D341Med (cell line): ENCODE data around the gene GDI2.
"Not testable (repeated sequence)": the region's sequence is repeated elsewhere in the genome, so short reads cannot be mapped to it uniquely, and the experiment has no call there.

ENCODE experiments used
- DNase-seq: peaks from one replicate; pipeline ENCODE4 v3.0.0; 2012; ENCODE audit warnings: low spot score

The GDI2 gene

GRCh38 chr10:5782174-5782573, 31.1 kb downstream of the GDI2 start:
- DNase-seq = no peak

- no peak for DNase-seq
Observed at GRCh38 chr10:5779730-5780129, 33.5 kb downstream of the GDI2 start.

- DNase-seq = not testable (repeated sequence)
Observed at GRCh38 chr10:5777758-5778157, 35.5 kb downstream of the GDI2 start.

DNA sequence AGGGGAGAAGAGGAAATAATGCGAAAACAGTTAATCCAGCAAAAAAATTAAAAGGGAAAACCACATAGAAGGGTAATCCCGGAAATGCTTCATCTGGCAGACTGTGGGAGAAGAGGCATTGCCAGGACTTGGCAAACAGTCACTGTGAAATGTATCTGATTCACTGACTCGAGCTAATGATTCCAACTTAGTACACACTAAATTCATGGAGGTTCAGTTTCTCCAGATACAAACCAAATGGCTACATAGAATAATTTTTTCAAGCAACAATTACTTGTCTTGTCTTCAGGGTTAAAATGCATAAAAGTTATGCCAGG, 36.4 kb downstream of the GDI2 start:
- DNase-seq = no peak

GRCh38 chr10:5776136-5776880, 36.9 kb downstream of the GDI2 start:
- no peak for DNase-seq

GRCh38 chr10:5775685-5776084, 37.5 kb downstream of the GDI2 start:
- no peak for DNase-seq

DNA sequence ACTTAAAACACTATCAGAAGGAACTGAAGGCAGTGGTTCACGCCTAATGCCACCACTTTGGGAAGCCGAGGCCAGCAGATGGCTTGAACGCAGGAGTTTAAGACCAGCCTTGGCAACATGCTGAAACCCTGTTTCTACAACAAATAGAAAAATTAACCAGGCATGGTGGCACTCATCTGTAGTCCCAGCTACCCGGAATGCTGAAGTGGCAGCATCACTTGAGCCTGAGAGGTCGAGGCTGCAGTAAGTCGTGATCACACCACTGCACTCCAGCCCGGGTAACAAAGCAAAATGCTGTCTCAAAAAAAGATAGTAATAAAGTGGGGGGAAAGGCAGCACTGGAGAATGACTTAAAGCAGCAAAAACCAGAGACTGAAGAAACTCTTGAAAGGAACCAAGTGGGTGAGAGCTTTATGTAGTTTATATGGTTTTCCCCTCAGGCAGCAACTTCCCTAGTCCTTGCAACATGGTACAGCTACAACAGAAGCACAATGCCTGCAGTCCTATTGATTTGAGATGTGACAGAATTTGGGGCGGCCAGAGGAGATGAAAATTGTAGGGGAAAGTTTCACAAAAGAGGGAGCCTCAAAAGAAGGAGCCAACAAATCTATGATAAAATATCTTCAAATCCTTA, 38.1 kb downstream of the GDI2 start:
- DNase-seq = no peak

GRCh38 chr10:5766189-5766588, 47.0 kb downstream of the GDI2 start:
- no peak for DNase-seq

- no peak for DNase-seq
Observed at GRCh38 chr10:5765617-5766016, 47.6 kb downstream of the GDI2 start.

GRCh38 chr10:5764422-5765297, 48.6 kb downstream of the GDI2 start:
- no peak for DNase-seq

- DNase-seq = no peak
Observed at GRCh38 chr10:5762531-5762930, 50.7 kb downstream of the GDI2 start.

DNA sequence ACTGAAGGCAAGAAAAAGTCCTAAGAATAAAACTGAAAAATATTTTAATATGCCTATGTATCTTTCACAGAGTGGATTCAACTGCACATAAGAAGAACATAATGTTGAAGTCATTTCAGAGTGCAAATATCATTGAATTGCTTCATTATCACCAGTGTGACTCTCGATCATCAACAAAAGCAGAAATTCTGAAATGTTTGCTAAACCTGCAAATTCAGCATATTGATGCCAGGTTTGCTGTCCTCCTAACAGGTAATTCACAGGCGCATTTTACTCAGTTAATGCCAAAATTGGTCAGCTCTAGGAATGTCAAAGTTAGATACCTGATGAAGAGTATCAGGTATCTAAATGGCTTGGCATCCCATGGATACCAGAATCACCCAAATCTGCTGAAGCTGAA, 52.0 kb downstream of the GDI2 start:
- DNase-seq = no peak

- DNase-seq = no peak
Observed at GRCh38 chr10:5760515-5760914, 52.7 kb downstream of the GDI2 start.

- no peak for DNase-seq
Observed at GRCh38 chr10:5758927-5759326, 54.3 kb downstream of the GDI2 start.

GRCh38 chr10:5757766-5758517, 55.3 kb downstream of the GDI2 start:
- no peak for DNase-seq

DNA sequence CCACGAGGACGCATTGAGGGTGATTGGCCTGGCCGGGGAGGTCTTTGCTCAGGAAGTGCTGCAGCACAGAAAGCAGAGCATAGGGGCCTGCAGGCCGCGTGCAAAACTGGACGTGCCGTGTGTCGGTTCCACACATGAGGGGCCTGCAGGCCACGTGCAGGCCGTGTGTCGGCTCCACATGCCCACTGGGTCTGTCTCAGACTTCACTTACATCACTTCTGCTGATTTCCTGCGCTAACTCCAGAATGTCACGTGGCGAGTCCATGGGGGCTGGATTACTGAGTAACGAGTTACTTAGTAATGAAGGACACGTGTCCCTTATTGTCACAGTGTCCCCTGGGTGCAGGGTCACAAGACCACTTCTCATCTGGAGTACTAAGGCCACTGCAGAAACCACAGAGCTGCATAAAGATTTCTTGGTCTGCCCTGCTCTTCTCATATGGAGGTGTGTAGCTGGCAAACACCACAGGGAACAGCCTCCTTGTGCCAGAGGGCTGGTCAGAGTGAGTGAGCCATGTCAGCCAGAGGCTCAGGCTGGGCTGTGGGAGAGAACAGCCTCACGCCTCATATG, 60.8 kb downstream of the GDI2 start:
- DNase-seq = no peak

GRCh38 chr10:5751601-5752253, 61.5 kb downstream of the GDI2 start:
- DNase-seq = no peak

- DNase-seq = no peak
Observed at GRCh38 chr10:5748394-5748803, 64.8 kb downstream of the GDI2 start.

- DNase-seq = no peak
Observed at GRCh38 chr10:5746197-5746596, 67.0 kb downstream of the GDI2 start.

DNA sequence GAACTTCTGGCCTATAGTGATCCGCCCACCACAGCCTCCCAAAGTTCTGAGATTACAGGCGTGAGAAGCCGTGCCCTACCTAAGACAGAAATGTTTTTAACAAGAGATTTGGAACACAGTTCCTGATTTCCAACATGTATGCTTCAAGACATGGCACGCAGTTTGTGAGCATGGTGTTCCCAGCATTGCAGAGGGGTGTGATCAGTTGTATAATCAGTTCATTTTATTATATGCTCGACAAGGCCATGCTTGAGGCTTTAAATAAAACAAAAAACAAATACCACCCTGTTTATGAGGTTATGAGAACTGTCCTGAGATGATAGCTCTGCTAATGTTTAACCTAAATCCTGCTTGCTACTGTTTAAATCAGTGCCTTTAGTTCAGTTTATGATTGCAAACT, 68.4 kb downstream of the GDI2 start:
- no peak for DNase-seq

- no peak for DNase-seq
Observed at GRCh38 chr10:5743736-5744135, 69.5 kb downstream of the GDI2 start.
